HepG2 (cell line): ENCODE measurements around the gene NFIC. TPM values are rescaled to one million over a fixed set of nuclear protein-coding genes. Genes with fewer than 3 reads are reported as not detected.

Experiments used
- ATAC-seq: fragments of 200-7000 bp; cut with Tn5 transposase; 3 replicates; pipeline ENCODE4 v1.9.1; 2020; ENCODE audit warnings: mild to moderate bottlenecking, moderate library complexity
- BruUV-seq: library from RNA; stranded (reverse); fragments of 400-500 nt; replicated peaks from 2 replicates; lab custom pipeline; 2021; lab: Mats Ljungman, UMichigan
- CTCF ChIA-PET: fragments of 300-600 bp; formaldehyde crosslinking; extraction: SDS; loops from one replicate; lab custom pipeline; 2021; ENCODE audit warnings: low total read pairs, inconsistent platforms, low intra/inter-chr PET ratio; lab: Yijun Ruan, JAX
- POLR2A ChIA-PET: fragments of 350-600 bp; sonication (Branson Sonifier 250); formaldehyde crosslinking; loops from one replicate; lab custom pipeline; 2020; ENCODE audit warnings: antibody characterized with exemption, inconsistent platforms; lab: Yijun Ruan, JAX
- DNase-seq: peaks from one replicate; pipeline ENCODE4 v3.0.0-alpha.2; 2015; ENCODE audit warnings: low spot score
- FAIRE-seq: peaks from 3 replicates; lab custom pipeline; 2011; peaks lifted over from hg19 to GRCh38; lab: Jason Lieb, UNC
- H2AFZ ChIP-seq: one replicate; pipeline ENCODE4 v1.6.1; 2011; ENCODE audit warnings: low read length, inconsistent platforms
- H3K27ac ChIP-seq: fragments of 300-600 bp; 3 replicates; pipeline ENCODE4 v1.8.0; 2011; ENCODE audit warnings: mixed run types, mild to moderate bottlenecking, mixed read lengths, low read length, inconsistent platforms; ENCODE audit not compliant: insufficient read depth; ENCODE audit errors: extremely low read length
- H3K27me3 ChIP-seq, 2 experiments: fragments of 200-600 bp in 1 of 2; 2 replicates in 1 of 2; 3 replicates in 1 of 2; pipeline versions ENCODE4 v1.6.0 to v1.8.0; 2011; ENCODE audit warnings: low read length in 2 of 2, mild to moderate bottlenecking in 2 of 2, moderate library complexity in 2 of 2, inconsistent platforms in 1 of 2; ENCODE audit not compliant: insufficient read depth in 2 of 2, control insufficient read depth in 1 of 2
- H3K36me3 ChIP-seq, 2 experiments: fragments of 200-600 bp in 1 of 2; replicated peaks in 1 of 2; 2 replicates in 1 of 2; 3 replicates in 1 of 2; pipeline versions ENCODE4 v1.5.1 to v1.8.0; 2011; ENCODE audit warnings: low read length in 2 of 2, inconsistent platforms in 1 of 2; ENCODE audit not compliant: insufficient read depth in 2 of 2, control insufficient read depth in 1 of 2
- H3K4me1 ChIP-seq: 2 replicates; pipeline ENCODE4 v1.5.1; 2012; ENCODE audit warnings: low read length, inconsistent platforms; ENCODE audit not compliant: insufficient read depth
- H3K4me2 ChIP-seq: 2 replicates; pipeline ENCODE4 v1.6.0; 2011; ENCODE audit warnings: low read depth, low read length, inconsistent platforms
- H3K4me3 ChIP-seq, 3 experiments: fragments of 200-600 bp in 1 of 3; sonication (generic), shearing (Covaris generic) in 1 of 3; replicated peaks in 1 of 3; 2 replicates each; pipeline ENCODE4 v1.5.1; 2011 to 2016; ENCODE audit warnings: low read length in 3 of 3, inconsistent platforms in 2 of 3, low read depth in 2 of 3, mild to moderate bottlenecking in 2 of 3, control low read depth in 1 of 3, mixed read lengths in 1 of 3; ENCODE audit not compliant: insufficient read depth in 1 of 3
- H3K79me2 ChIP-seq: one replicate; pipeline ENCODE4 v1.6.1; 2011; ENCODE audit warnings: low read length, inconsistent platforms; ENCODE audit not compliant: insufficient read depth
- H3K9ac ChIP-seq: 2 replicates; pipeline ENCODE4 v1.6.0; 2011; ENCODE audit warnings: mild to moderate bottlenecking, low read depth, low read length, inconsistent platforms; ENCODE audit not compliant: insufficient read depth
- H3K9me3 ChIP-seq: 2 replicates; pipeline ENCODE4 v1.5.1; 2012; ENCODE audit warnings: mild to moderate bottlenecking, low read length
- H4K20me1 ChIP-seq: 2 replicates; pipeline ENCODE4 v1.6.0; 2011; ENCODE audit warnings: inconsistent platforms, mild to moderate bottlenecking, low read length, moderate library complexity; ENCODE audit not compliant: insufficient read depth
- AHR ChIP-seq: IDR thresholded peaks from 2 replicates; pipeline ENCODE4 v1.6.1; 2018; ENCODE audit warnings: missing genetic modification reagents, missing compliant biosample characterization
- HNF4A ChIP-seq: sonication (generic); formaldehyde crosslinking; IDR thresholded peaks from 2 replicates; pipeline ENCODE4 v1.4.0; 2020; ENCODE audit warnings: missing genetic modification reagents
- PHF8 ChIP-seq: sonication (generic); formaldehyde crosslinking; IDR thresholded peaks from 2 replicates; pipeline ENCODE4 v1.5.0; 2020; ENCODE audit warnings: missing genetic modification reagents
- SOX13 ChIP-seq, 3 experiments: fragments of 450-650 bp in 1 of 3; sonication (generic) in 1 of 3; formaldehyde crosslinking in 1 of 3; IDR thresholded peaks in 2 of 3; conservative IDR thresholded peaks in 1 of 3; 2 replicates each; pipeline versions ENCODE4 v1.5.0 to v1.6.1; 2016 to 2020; ENCODE audit warnings: antibody characterized with exemption in 1 of 3, mild to moderate bottlenecking in 1 of 3, missing compliant biosample characterization in 1 of 3, missing genetic modification reagents in 1 of 3, moderate library complexity in 1 of 3
- STAT5B ChIP-seq: sonication (generic); formaldehyde crosslinking; IDR thresholded peaks from 2 replicates; pipeline ENCODE4 v1.4.0; 2020; ENCODE audit warnings: missing genetic modification reagents
- ZNF639 ChIP-seq: conservative IDR thresholded peaks from 2 replicates; pipeline ENCODE4 v1.6.1; 2018; ENCODE audit warnings: missing genetic modification reagents
- ZNF746 ChIP-seq: sonication (generic); formaldehyde crosslinking; IDR thresholded peaks from 2 replicates; pipeline ENCODE4 v1.8.0; 2022; ENCODE audit warnings: mild to moderate bottlenecking, missing genetic modification reagents
- ZNF770 ChIP-seq: sonication (generic); formaldehyde crosslinking; IDR thresholded peaks from 2 replicates; pipeline ENCODE4 v1.5.0; 2020; ENCODE audit warnings: mild to moderate bottlenecking, missing genetic modification reagents
- WGBS: methylation state at CpG from one replicate; pipeline ENCODE4 v1.1.6; 2017; ENCODE audit warnings: low lambda C conversion rate; 5-methylcytosine and 5-hydroxymethylcytosine counted together
- in situ Hi-C: cut with HindIII; loops from 2 replicates; pipeline ENCODE4 v1.10.0; 2017; ENCODE audit warnings: low pct_unique_long_range_greater_than_20kb; ENCODE audit not compliant: extremely low pct_ligation_motif_present
- intact Hi-C: fragments of 100-400 bp; cut with micrococcal nuclease; formaldehyde crosslinking; loops from one replicate; pipeline ENCODE4 v1.10.0; 2022; ENCODE audit not compliant: unreplicated experiment
- polyA plus RNA-seq, 8 experiments: library from polyadenylated mRNA; depleted of rRNA in 3 of 8; stranded (reverse) in 7 of 8; unstranded in 1 of 8; fragments of >200 nt; fragmentation: Illumina TruSeq in 4 of 8; extraction: Trizol in 4 of 8; gene quantifications; 2 replicates each; pipeline versions ENCODE4 v1.2.1 to v1.2.3, GENCODE V29; 2011 to 2016; ENCODE audit warnings: low read depth in 4 of 8, missing spikeins in 1 of 8, mixed read lengths in 1 of 8; ENCODE audit not compliant: insufficient read depth in 1 of 8
- total RNA-seq, 5 experiments: library from RNA; depleted of rRNA; stranded (reverse); fragments of >200 nt; fragmentation: Illumina TruSeq; extraction: Trizol; gene quantifications; 2 replicates each; pipeline ENCODE4 v1.2.3, GENCODE V29; 2016; ENCODE audit warnings: low read depth in 1 of 5

Gene NFIC
- total and polyA plus RNA-seq, 2 of the 13 experiments (the other 11 are each of a cell fraction or from before 2014, with no cell fraction given), result 1.3 to 2.5 TPM

GRCh38 chr19:3492131-3492839 lies 125.9 kb downstream of the NFIC start:
- ChIA-PET POLR2A (no interaction called here), CTCF (no interaction called here)
- H3K9ac ChIP-seq, result no peak overlapping the region
- H3K4me1 ChIP-seq, result no peaks in the 10 kb centered on the region
- H3K4me2 ChIP-seq, result no peak overlapping the region
- TF ChIP-seq AHR, result no peak
- TF ChIP-seq SOX13 (IDR thresholded peaks at IDR 0.05), result no peak
- TF ChIP-seq SOX13 (CRISPR knock-in tag; conservative IDR thresholded peaks at IDR 0.05 in 1 of 2, IDR thresholded peaks at IDR 0.05 in 1 of 2), result no peak
- no peak for TF ChIP-seq ZNF639 (CRISPR knock-in tag)
- TF ChIP-seq ZNF746 (CRISPR knock-in tag), result no peak
- TF ChIP-seq PHF8 (CRISPR knock-in tag), result no peak
- no peak for TF ChIP-seq HNF4A (CRISPR knock-in tag)
- TF ChIP-seq, all 625 proteins: peak for 0
- H3K4me3 ChIP-seq, result no peak overlapping the region
- no peak for ATAC-seq
- peaks cover 11 to 47% of the 10 kb centered on the region in 2 experiments; a peak in 4 of 5 replicates for H3K36me3 ChIP-seq
- in situ Hi-C loops (no loop called here), intact Hi-C loops (no loop called here)
- no peaks in the 10 kb centered on the region for H3K9me3 ChIP-seq
- no peak overlapping the region for H2AFZ ChIP-seq
- WGBS, result 98% methylated on average over 45 of the region's 45 CpGs
- no peak for DNase-seq
- FAIRE-seq, result no peak
- H4K20me1 ChIP-seq, result no peaks in the 10 kb centered on the region
- H3K27me3 ChIP-seq, result no peaks in the 10 kb centered on the region; a peak in 1 of 5 replicates
- peaks cover 3% of the 10 kb centered on the region for H3K79me2 ChIP-seq
- BruUV-seq, result no TSS peak
- no peak overlapping the region for H3K27ac ChIP-seq

- Histone ChIP-seq H3K4me3 (no peak overlapping the region), H3K27me3 (no peaks in the 10 kb centered on the region; a peak in 1 of 5 replicates), H3K9ac (no peak overlapping the region), H3K9me3 (no peaks in the 10 kb centered on the region), H4K20me1 (no peaks in the 10 kb centered on the region), H3K79me2 (peaks cover 7% of the 10 kb centered on the region), H3K4me2 (no peak overlapping the region), H3K36me3 (peaks cover 11 to 50% of the 10 kb centered on the region in 2 experiments; a peak in 4 of 5 replicates), H3K4me1 (peaks cover 4% of the 10 kb centered on the region), H2AFZ (no peak overlapping the region), H3K27ac (no peak overlapping the region)
- ATAC-seq (no peak), FAIRE-seq (no peak), DNase-seq (no peak)
- in situ Hi-C loops (no loop called here), intact Hi-C loops (no loop called here)
- POLR2A ChIA-PET, result no interaction called here
- BruUV-seq, result no TSS peak
- CTCF ChIA-PET, result no interaction called here
- WGBS, result 96% methylated on average over 16 of the region's 16 CpGs
- TF ChIP-seq STAT5B (no peak), ZNF770 (CRISPR knock-in tag) (no peak)
These were observed 126.5 kb downstream of the NFIC start for GRCh38 chr19:3492919-3493318.
